GM12878 (cell line): ENCODE results near the gene DPRX. TPM values are rescaled to one million over a fixed set of nuclear protein-coding genes. Genes with fewer than 3 reads are reported as not detected.
"Not testable (repeated sequence)": the region's sequence is repeated elsewhere in the genome, so short reads cannot be mapped to it uniquely, and the experiment has no call there.

Experiments
- ATAC-seq: fragments of 200-7000 bp; cut with Tn5 transposase; 3 replicates; pipeline ENCODE4 v1.9.1; 2020; ENCODE audit warnings: mild to moderate bottlenecking, moderate library complexity
- BruUV-seq: library from RNA; stranded (reverse); fragments of 400-500 nt; replicated peaks from 2 replicates; lab custom pipeline; 2021; lab: Mats Ljungman, UMichigan
- CTCF ChIA-PET: fragments of 300-600 bp; sonication (Branson Sonifier 250); formaldehyde crosslinking; extraction: SDS; loops from one replicate; lab custom pipeline; 2021; ENCODE audit warnings: inconsistent platforms; lab: Yijun Ruan, JAX
- POLR2A ChIA-PET: fragments of 350-600 bp; formaldehyde crosslinking; extraction: SDS; loops from one replicate; lab custom pipeline; 2021; ENCODE audit warnings: inconsistent platforms; lab: Charles Lee
- RAD21 ChIA-PET: fragments of 300-600 bp; sonication (Branson Sonifier 250); formaldehyde crosslinking; loops from one replicate; lab custom pipeline; 2023; ENCODE audit warnings: antibody characterized with exemption; ENCODE audit not compliant: unreplicated experiment; lab: Charles Lee
- SMC1A ChIA-PET: fragments of 300-600 bp; sonication (Branson Sonifier 250); formaldehyde crosslinking; loops from one replicate; lab custom pipeline; 2023; ENCODE audit not compliant: unreplicated experiment, uncharacterized antibody; lab: Charles Lee
- DNase-seq: peaks from one replicate; pipeline ENCODE4 v3.0.0-alpha.2; 2011; ENCODE audit warnings: low read depth, low spot score
- FAIRE-seq: peaks from 3 replicates; lab custom pipeline; 2011; peaks lifted over from hg19 to GRCh38; lab: Jason Lieb, UNC
- H2AFZ ChIP-seq: 2 replicates; pipeline ENCODE4 v1.6.0; 2011; ENCODE audit warnings: low read depth, low read length, control low read depth; ENCODE audit not compliant: control insufficient read depth
- H3K27ac ChIP-seq: 2 replicates; pipeline ENCODE4 v1.5.1; 2011; ENCODE audit warnings: control low read depth; ENCODE audit not compliant: control insufficient read depth, insufficient read depth
- H3K27me3 ChIP-seq, 2 experiments: replicated peaks in 1 of 2; 2 replicates each; pipeline versions ENCODE4 v1.6.0 to v1.6.1; 2011; ENCODE audit warnings: low read length in 1 of 2; ENCODE audit not compliant: control insufficient read depth in 2 of 2, insufficient read depth in 2 of 2
- H3K36me3 ChIP-seq, 2 experiments: 2 replicates each; pipeline ENCODE4 v1.5.1; 2011; ENCODE audit warnings: low read length in 1 of 2; ENCODE audit not compliant: control insufficient read depth in 2 of 2, insufficient read depth in 2 of 2
- H3K4me1 ChIP-seq: 2 replicates; pipeline ENCODE4 v1.6.1; 2011; ENCODE audit warnings: mild to moderate bottlenecking, low read length, moderate library complexity, mixed read lengths; ENCODE audit not compliant: control insufficient read depth, insufficient read depth
- H3K4me2 ChIP-seq: 2 replicates; pipeline ENCODE4 v1.6.0; 2011; ENCODE audit warnings: control low read depth; ENCODE audit not compliant: control insufficient read depth, insufficient read depth
- H3K4me3 ChIP-seq: fragments of 200-600 bp; sonication (generic); 2 replicates; pipeline ENCODE4 v1.5.1; 2016
- H3K79me2 ChIP-seq: 2 replicates; pipeline ENCODE4 v1.6.0; 2011; ENCODE audit warnings: low read length; ENCODE audit not compliant: control insufficient read depth, insufficient read depth
- H3K9ac ChIP-seq: 2 replicates; pipeline ENCODE4 v1.8.0; 2011; ENCODE audit warnings: low read length, control low read depth, mixed read lengths; ENCODE audit not compliant: control insufficient read depth, insufficient read depth
- H3K9me3 ChIP-seq: replicated peaks from 3 replicates; pipeline ENCODE4 v1.5.1; 2011; ENCODE audit warnings: mild to moderate bottlenecking, low read length; ENCODE audit not compliant: control insufficient read depth, insufficient read depth
- H4K20me1 ChIP-seq: 2 replicates; pipeline ENCODE4 v1.6.0; 2011; ENCODE audit not compliant: control insufficient read depth, insufficient read depth
- E2F8 ChIP-seq: fragments of 450-650 bp; IDR thresholded peaks from 2 replicates; pipeline ENCODE4 v1.6.1; 2018; ENCODE audit warnings: mild to moderate bottlenecking, low read depth, moderate library complexity; ENCODE audit not compliant: partially characterized antibody
- ZBTB40 ChIP-seq: fragments of 450-650 bp; IDR thresholded peaks from 2 replicates; pipeline ENCODE4 v1.6.1; 2016; ENCODE audit warnings: mild to moderate bottlenecking, moderate library complexity, borderline replicate concordance
- WGBS: methylation state at CpG from one replicate; pipeline ENCODE4 v1.1.6; 2016; ENCODE audit warnings: low lambda C conversion rate; ENCODE audit not compliant: insufficient replicate concordance, insufficient coverage; ENCODE audit errors: missing lambda C conversion rate; 5-methylcytosine and 5-hydroxymethylcytosine counted together
- in situ Hi-C: fragments of 300-500 bp; cut with MboI; formaldehyde crosslinking; loops from 9 replicates; pipeline ENCODE4 v1.14.3; 2018; ENCODE audit warnings: mixed read lengths
- intact Hi-C: fragments of 100-400 bp; cut with micrococcal nuclease; formaldehyde crosslinking; loops from one replicate; pipeline ENCODE4 v1.14.2; 2022; ENCODE audit not compliant: unreplicated experiment
- polyA plus RNA-seq, 11 experiments: library from polyadenylated mRNA; depleted of rRNA in 4 of 11; unstranded in 6 of 11; stranded (reverse) in 5 of 11; fragments of >200 nt; fragmentation: Nextera tagmentation in 4 of 11; fragmentation: Illumina TruSeq in 1 of 11; extraction: Ambion mirVana in 4 of 11; extraction: Trizol in 1 of 11; gene quantifications; 1 replicate in 1 of 11; 2 replicates in 10 of 11; pipeline versions ENCODE4 v1.2.1 to v1.2.3, GENCODE V29; 2011 to 2016; ENCODE audit warnings: inconsistent platforms in 2 of 11, missing spikeins in 2 of 11, low read depth in 1 of 11
- total RNA-seq, 4 experiments: library from RNA; depleted of rRNA in 3 of 4; stranded (reverse); fragments of >200 nt in 3 of 4; fragmentation: Illumina TruSeq in 1 of 4; extraction: Trizol in 1 of 4; gene quantifications; 2 replicates each; pipeline versions ENCODE4 v1.2.1 to v1.2.3, GENCODE V29; 2013 to 2021

The DPRX gene
- total and polyA plus RNA-seq, 10 of the 15 experiments (the other 5 are each of a cell fraction or from before 2014, with no cell fraction given): not detected

- no peaks in the 10 kb centered on the region for H3K36me3 ChIP-seq
- H2AFZ ChIP-seq: no peak overlapping the region
- intact Hi-C loops: no loop called here
- H3K79me2 ChIP-seq: no peaks in the 10 kb centered on the region
- H3K4me2 ChIP-seq: no peak overlapping the region
- SMC1A ChIA-PET: no interaction called here
- no peaks in the 10 kb centered on the region for H3K4me1 ChIP-seq
- BruUV-seq: no TSS peak
- CTCF ChIA-PET: no interaction called here
- in situ Hi-C loops: no loop called here
- DNase-seq (no peak), ATAC-seq (no peak), FAIRE-seq (no peak)
- POLR2A ChIA-PET: interaction anchor here (0.6 kb wide), 1 partner anchor 61 kb away, joined by 3 read pairs; no protein-coding TSS in a partner anchor
- RAD21 ChIA-PET: no interaction called here
- H3K27ac ChIP-seq: no peak overlapping the region
- no peak for TF ChIP-seq E2F8
- no peak for TF ChIP-seq ZBTB40
- no peak overlapping the region for H3K4me3 ChIP-seq
- no peak overlapping the region for H3K9ac ChIP-seq
- no peaks in the 10 kb centered on the region for H4K20me1 ChIP-seq
- no peaks in the 10 kb centered on the region; the same call in 2 of the 3 replicates for H3K9me3 ChIP-seq
- H3K27me3 ChIP-seq: no peaks in the 10 kb centered on the region
- WGBS: 43% methylated on average over 2 of the region's 2 CpGs
Measured at GRCh38 chr19:53664760-53665159, 33.0 kb downstream of the DPRX start.

- H3K9ac ChIP-seq, POLR2A ChIA-PET, CTCF ChIA-PET, H3K36me3 ChIP-seq, FAIRE-seq, H3K27ac ChIP-seq, H3K9me3 ChIP-seq, SMC1A ChIA-PET, H4K20me1 ChIP-seq, H3K27me3 ChIP-seq, RAD21 ChIA-PET, H2AFZ ChIP-seq, ATAC-seq, DNase-seq, BruUV-seq, H3K4me2 ChIP-seq, intact Hi-C loops, in situ Hi-C loops, H3K4me3 ChIP-seq, H3K79me2 ChIP-seq, H3K4me1 ChIP-seq: not testable (repeated sequence)
- WGBS: 54% methylated on average over 2 of the region's 3 CpGs
Measured at GRCh38 chr19:53666331-53666730, 34.5 kb downstream of the DPRX start.

GRCh38 chr19:53668804-53669203 lies 37.0 kb downstream of the DPRX start:
- CTCF ChIA-PET, H3K4me3 ChIP-seq, H3K27ac ChIP-seq, H3K9me3 ChIP-seq, H3K36me3 ChIP-seq, H2AFZ ChIP-seq, H4K20me1 ChIP-seq, SMC1A ChIA-PET, H3K9ac ChIP-seq, in situ Hi-C loops, H3K4me2 ChIP-seq, RAD21 ChIA-PET, FAIRE-seq, ATAC-seq, H3K27me3 ChIP-seq, POLR2A ChIA-PET, DNase-seq, H3K79me2 ChIP-seq, intact Hi-C loops, BruUV-seq, H3K4me1 ChIP-seq: not testable (repeated sequence)
- WGBS: 80% methylated on average over 3 of the region's 3 CpGs
